ENCODE data around the gene MEPCE.
A peak's percentile ranks its signal among the peaks of the same experiment; 100 is the strongest.

MEPCE gene

GRCh38 chr7:100466653-100467605 is 37.3 kb downstream of the MEPCE start:
- no peak for TF ChIP-seq CTCF (IDR thresholded peaks at IDR 0.05)
- no peak overlapping the region for H3K4me3 ChIP-seq (ENCODE audit: low read depth, low read length)
- no peaks in the 10 kb centered on the region for H3K79me2 ChIP-seq
- H3K27me3 ChIP-seq (ENCODE audit: control insufficient read depth, insufficient read depth, low read length), result no peaks in the 10 kb centered on the region
- no peaks in the 10 kb centered on the region for H3K36me3 ChIP-seq (ENCODE audit: control insufficient read depth, insufficient read depth, low read length)
- no peak overlapping the region for H3K9ac ChIP-seq
- H3K4me1 ChIP-seq, result peaks cover 6% of the 10 kb centered on the region
- no peak overlapping the region for H3K4me2 ChIP-seq (ENCODE audit: low read length)
- no peak overlapping the region for H3K27ac ChIP-seq
- H2AFZ ChIP-seq, result no peak overlapping the region
- no peaks in the 10 kb centered on the region for H3K9me3 ChIP-seq (ENCODE audit: control insufficient read depth, low read length)

- no peaks in the 10 kb centered on the region for H3K9me3 ChIP-seq (ENCODE audit: control insufficient read depth, low read length)
- H3K4me1 ChIP-seq, result peaks cover 6% of the 10 kb centered on the region
- H3K27me3 ChIP-seq (ENCODE audit: control insufficient read depth, insufficient read depth, low read length), result no peaks in the 10 kb centered on the region
- no peak overlapping the region for H3K27ac ChIP-seq
- no peak overlapping the region for H3K9ac ChIP-seq
- no peaks in the 10 kb centered on the region for H3K79me2 ChIP-seq
- no peak overlapping the region for H3K4me3 ChIP-seq (ENCODE audit: low read depth, low read length)
- H3K36me3 ChIP-seq (ENCODE audit: control insufficient read depth, insufficient read depth, low read length), result no peaks in the 10 kb centered on the region
- no peak overlapping the region for H3K4me2 ChIP-seq (ENCODE audit: low read length)
- no peak overlapping the region for H2AFZ ChIP-seq
- no peak for TF ChIP-seq CTCF (IDR thresholded peaks at IDR 0.05)
Observed at GRCh38 chr7:100467638-100468373, 38.2 kb downstream of the MEPCE start.

- H3K79me2 ChIP-seq, result peaks cover under 1% of the 10 kb centered on the region
- no peaks in the 10 kb centered on the region for H3K9me3 ChIP-seq (ENCODE audit: control insufficient read depth, low read length)
- peak overlapping the region; percentile 26 for H3K4me2 ChIP-seq (ENCODE audit: low read length)
- no peak overlapping the region for H3K4me3 ChIP-seq (ENCODE audit: low read depth, low read length)
- no peak overlapping the region for H3K9ac ChIP-seq
- H3K36me3 ChIP-seq (ENCODE audit: control insufficient read depth, insufficient read depth, low read length), result no peaks in the 10 kb centered on the region
- no peak overlapping the region for H3K27ac ChIP-seq
- peak; percentile 96 for TF ChIP-seq CTCF (IDR thresholded peaks at IDR 0.05)
- peaks cover 6% of the 10 kb centered on the region for H3K4me1 ChIP-seq
- no peaks in the 10 kb centered on the region for H3K27me3 ChIP-seq (ENCODE audit: control insufficient read depth, insufficient read depth, low read length)
- H2AFZ ChIP-seq, result no peak overlapping the region
Observed at GRCh38 chr7:100469227-100470044, 39.8 kb downstream of the MEPCE start.

GRCh38 chr7:100471021-100471420 is 41.4 kb downstream of the MEPCE start:
- H3K27me3 ChIP-seq (ENCODE audit: control insufficient read depth, insufficient read depth, low read length), result no peaks in the 10 kb centered on the region
- H3K4me1 ChIP-seq, result no peaks in the 10 kb centered on the region
- H3K36me3 ChIP-seq (ENCODE audit: control insufficient read depth, insufficient read depth, low read length), result no peaks in the 10 kb centered on the region
- no peak overlapping the region for H3K4me2 ChIP-seq (ENCODE audit: low read length)
- H3K79me2 ChIP-seq, result peaks cover 2% of the 10 kb centered on the region
- TF ChIP-seq CTCF (IDR thresholded peaks at IDR 0.05), result no peak
- no peak overlapping the region for H2AFZ ChIP-seq
- H3K9ac ChIP-seq, result no peak overlapping the region
- H3K9me3 ChIP-seq (ENCODE audit: control insufficient read depth, low read length), result no peaks in the 10 kb centered on the region
- H3K27ac ChIP-seq, result no peak overlapping the region
- no peak overlapping the region for H3K4me3 ChIP-seq (ENCODE audit: low read depth, low read length)

All from parathyroid adenoma (tissue), 2 donors.